NOMO-1 (cell line): ENCODE results near the gene TPBGL.

Source experiments
- DNase-seq, 2 experiments: peaks; one replicate each; lab custom pipeline; 2025; ENCODE audit not compliant: unreplicated experiment in 2 of 2; lab: John Stamatoyannopoulos, UW

TPBGL gene

GRCh38 chr11:75289511-75289760, 48.9 kb downstream of the TPBGL start:
- DNase-seq = no peak

- no peak for DNase-seq
Measured at GRCh38 chr11:75289919-75290318, 49.3 kb downstream of the TPBGL start.

- no peak for DNase-seq
Measured at GRCh38 chr11:75291741-75292140, 51.2 kb downstream of the TPBGL start.

- DNase-seq = no peak
Measured at GRCh38 chr11:75292943-75293342, 52.4 kb downstream of the TPBGL start.
